Colonic mucosa (tissue), 4 donors: Measurements from ENCODE around the gene PDLIM7. TPM values are rescaled to one million over a fixed set of nuclear protein-coding genes. Genes with fewer than 3 reads are reported as not detected.

Experiments used
- DNase-seq: peaks from one replicate; pipeline ENCODE4 v3.0.0-alpha.2; 2020
- H3K27ac ChIP-seq: fragments of 200-600 bp; one replicate; pipeline ENCODE4 v1.8.0; 2021
- H3K27me3 ChIP-seq: fragments of 200-600 bp; one replicate; pipeline ENCODE4 v1.8.0; 2021
- H3K36me3 ChIP-seq: fragments of 200-600 bp; one replicate; pipeline ENCODE4 v1.8.0; 2021
- H3K4me1 ChIP-seq: fragments of 200-600 bp; one replicate; pipeline ENCODE4 v1.8.0; 2021; ENCODE audit warnings: mild to moderate bottlenecking
- H3K4me3 ChIP-seq: fragments of 200-600 bp; one replicate; pipeline ENCODE4 v1.8.0; 2021
- H3K9ac ChIP-seq, 2 donors: one replicate each; pipeline ENCODE4 v1.7.0; 2013; ENCODE audit warnings: control low read depth in 2 of 2, low read depth in 2 of 2, low read length in 2 of 2
- H3K9me3 ChIP-seq: fragments of 200-600 bp; one replicate; pipeline ENCODE4 v1.8.0; 2021
- intact Hi-C: fragments of 100-400 bp; cut with DNase I; formaldehyde crosslinking; loops from one replicate; pipeline ENCODE4 v1.14.1; 2022
- total RNA-seq, 2 donors: library from RNA; stranded (reverse); fragmentation: NEBNext Ultra II Directional in 1 of 2; extraction: Animal tissue kit (Norgen Biotek cat#: 25700) in 1 of 2; gene quantifications; one replicate each; pipeline ENCODE4 v1.2.1, GENCODE V29; 2021
- TF ChIP-seq, protein P1 (sequence below): fragments of 200-600 bp; IDR thresholded peaks from one replicate; pipeline ENCODE4 v1.8.0; 2022; ENCODE audit warnings: antibody characterized with exemption, mild to moderate bottlenecking
- donor health status: healthy.
- donor health status: DM: no; HTN: no; CAD: no.
- donor health status: DM: no; HTN: no; CAD: no.

PDLIM7 gene
- total RNA-seq, 2 donors from 2014 or later = 19.7 to 44.9 TPM

DNA sequence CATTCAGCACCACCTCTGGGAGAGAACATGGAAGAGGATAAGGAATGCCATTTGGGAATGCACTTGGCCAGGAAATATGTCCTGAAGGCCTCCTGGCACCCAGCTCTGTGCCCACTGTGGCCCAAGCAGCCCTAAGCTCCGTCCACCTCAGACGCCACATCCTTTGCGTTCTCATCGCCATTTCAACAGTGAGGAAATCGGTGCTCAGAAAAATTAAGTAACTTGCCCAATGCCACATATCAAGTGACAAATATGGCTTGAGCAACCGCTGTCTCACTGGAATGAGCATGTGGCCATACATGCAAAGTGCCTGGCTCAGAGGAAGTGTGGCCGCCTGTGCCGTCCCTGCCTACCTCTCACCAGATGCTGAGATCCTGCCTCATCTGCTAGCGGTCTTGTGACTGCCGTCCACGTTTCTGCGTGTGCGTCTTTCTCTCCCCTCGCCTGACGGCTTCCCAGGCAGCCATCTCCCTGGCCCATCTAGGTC lies 13.2 kb upstream of the PDLIM7 start:
- H3K4me3 ChIP-seq = no peak overlapping the region
- intact Hi-C loops = loop anchor here (10.0 kb wide), 1 partner anchor 84 kb away; the partner anchor contains the start of gene TMED9
- peak overlapping the region; percentile 40 for H3K27ac ChIP-seq
- TF ChIP-seq, protein P1, sequence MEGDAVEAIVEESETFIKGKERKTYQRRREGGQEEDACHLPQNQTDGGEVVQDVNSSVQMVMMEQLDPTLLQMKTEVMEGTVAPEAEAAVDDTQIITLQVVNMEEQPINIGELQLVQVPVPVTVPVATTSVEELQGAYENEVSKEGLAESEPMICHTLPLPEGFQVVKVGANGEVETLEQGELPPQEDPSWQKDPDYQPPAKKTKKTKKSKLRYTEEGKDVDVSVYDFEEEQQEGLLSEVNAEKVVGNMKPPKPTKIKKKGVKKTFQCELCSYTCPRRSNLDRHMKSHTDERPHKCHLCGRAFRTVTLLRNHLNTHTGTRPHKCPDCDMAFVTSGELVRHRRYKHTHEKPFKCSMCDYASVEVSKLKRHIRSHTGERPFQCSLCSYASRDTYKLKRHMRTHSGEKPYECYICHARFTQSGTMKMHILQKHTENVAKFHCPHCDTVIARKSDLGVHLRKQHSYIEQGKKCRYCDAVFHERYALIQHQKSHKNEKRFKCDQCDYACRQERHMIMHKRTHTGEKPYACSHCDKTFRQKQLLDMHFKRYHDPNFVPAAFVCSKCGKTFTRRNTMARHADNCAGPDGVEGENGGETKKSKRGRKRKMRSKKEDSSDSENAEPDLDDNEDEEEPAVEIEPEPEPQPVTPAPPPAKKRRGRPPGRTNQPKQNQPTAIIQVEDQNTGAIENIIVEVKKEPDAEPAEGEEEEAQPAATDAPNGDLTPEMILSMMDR = no peak
- H3K9me3 ChIP-seq = no peaks in the 10 kb centered on the region
- DNase-seq = no peak
- no peaks in the 10 kb centered on the region for H3K27me3 ChIP-seq
- H3K36me3 ChIP-seq = peaks cover 16% of the 10 kb centered on the region
- H3K4me1 ChIP-seq = peaks cover 4% of the 10 kb centered on the region
- H3K9ac ChIP-seq = no peak overlapping the region

DNA sequence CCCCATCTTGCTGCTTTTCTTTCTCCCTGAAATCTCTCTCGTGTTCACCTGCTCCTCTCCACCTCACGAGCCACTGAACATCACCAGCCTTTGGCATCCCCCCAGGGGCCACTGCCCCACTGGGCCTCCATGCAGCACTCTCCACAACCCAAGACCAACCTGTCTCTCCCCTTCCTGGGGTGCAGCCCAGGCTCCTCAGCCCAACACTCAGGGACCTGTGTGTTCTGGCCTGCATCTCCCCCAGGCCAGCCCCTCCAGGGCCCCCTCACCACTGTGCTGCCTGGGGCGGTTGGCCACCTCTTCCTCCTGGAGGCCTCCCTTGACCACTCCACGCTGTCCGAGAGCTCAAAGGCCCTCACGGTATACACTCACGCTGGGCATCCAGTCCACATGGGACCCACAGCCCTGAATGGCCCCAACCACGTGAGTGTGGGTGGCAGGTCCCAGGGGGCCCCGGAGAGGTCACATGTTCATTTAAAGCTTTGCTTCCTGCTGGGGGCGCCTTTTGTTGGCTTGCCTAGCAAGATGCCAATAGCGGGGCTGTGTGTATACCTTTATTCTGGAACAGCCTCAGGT lies 12.7 kb upstream of the PDLIM7 start:
- Histone ChIP-seq H3K27ac (peak overlapping the region; percentile 40), H3K9ac (peak overlapping the region in 1 of 2 donors; percentile 56)

GRCh38 chr5:177509381-177509951 lies 12.1 kb upstream of the PDLIM7 start, which contains the start of gene DOK3:
DOK3 (minus strand) TSS chr5:177509826; CDS start chr5:177509540, 286 bp downstream.
- Histone ChIP-seq H3K4me1 (no peaks in the 10 kb centered on the region), H3K9ac (peak within 1 kb of the TSS; percentile 40 to 56), H3K9me3 (no peaks in the 10 kb centered on the region), H3K4me3 (peak within 1 kb of the TSS; percentile 30), H3K27ac (peak within 1 kb of the TSS; percentile 57), H3K27me3 (no peaks in the 10 kb centered on the region), H3K36me3 (peaks cover 16% of the 10 kb centered on the region)
- DNase-seq = peak; percentile 44
- intact Hi-C loops = no loop called here
- TF ChIP-seq, protein P1 = no peak

More for the DNA sequence above, 12.7 kb upstream of the PDLIM7 start:
- intact Hi-C loops = loop anchor here (10.0 kb wide), 1 partner anchor 85 kb away; the partner anchor contains the start of gene TMED9
- Histone ChIP-seq H3K4me1 (no peaks in the 10 kb centered on the region), H3K9me3 (no peaks in the 10 kb centered on the region), H3K4me3 (no peak overlapping the region), H3K36me3 (peaks cover 16% of the 10 kb centered on the region), H3K27me3 (no peaks in the 10 kb centered on the region)
- TF ChIP-seq, protein P1 = no peak
- DNase-seq = no peak

- Histone ChIP-seq H3K9me3 (no peaks in the 10 kb centered on the region), H3K9ac (peak overlapping the region; percentile 40 to 56), H3K27me3 (no peaks in the 10 kb centered on the region), H3K36me3 (peaks cover 16% of the 10 kb centered on the region), H3K4me1 (no peaks in the 10 kb centered on the region), H3K4me3 (peak overlapping the region; percentile 30), H3K27ac (peak overlapping the region; percentile 57)
- TF ChIP-seq, protein P1 = no peak
- intact Hi-C loops = no loop called here
- no peak for DNase-seq
Measured at GRCh38 chr5:177508837-177509236, 11.4 kb upstream of the PDLIM7 start.

DNA sequence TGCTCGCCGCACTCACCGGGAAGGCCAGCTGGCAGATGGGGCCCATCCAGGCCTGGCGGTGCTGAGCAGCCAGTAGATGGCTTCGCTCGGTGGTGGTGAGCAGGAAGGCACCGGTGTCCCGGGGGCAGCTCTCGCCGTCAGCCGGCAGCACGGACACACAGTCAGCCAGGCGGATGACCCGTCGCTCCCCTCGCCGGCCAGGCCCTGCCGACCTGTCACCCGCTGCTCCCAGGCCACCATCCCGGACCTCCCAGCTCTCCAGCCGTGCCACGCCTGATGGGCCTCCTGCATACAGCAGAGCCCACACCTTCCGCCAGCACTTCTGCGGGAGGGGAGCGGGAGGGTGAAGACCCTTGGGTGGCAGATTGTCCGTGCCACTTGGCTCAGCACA lies 10.8 kb upstream of the PDLIM7 start:
- DNase-seq = no peak
- Histone ChIP-seq H3K27ac (peak overlapping the region; percentile 57), H3K4me1 (no peaks in the 10 kb centered on the region), H3K4me3 (peak overlapping the region; percentile 30), H3K27me3 (no peaks in the 10 kb centered on the region), H3K9me3 (no peaks in the 10 kb centered on the region), H3K36me3 (peaks cover 13% of the 10 kb centered on the region), H3K9ac (peak overlapping the region; percentile 40 to 56)
- intact Hi-C loops = no loop called here
- TF ChIP-seq, protein P1 = no peak
